DND-41 (cell line): ENCODE measurements around the gene PLPP1.
A peak's percentile ranks its signal among the peaks of the same experiment; 100 is the strongest.

Experiments
- ATAC-seq: fragments of 200-7000 bp; cut with Tn5 transposase; 3 replicates; pipeline ENCODE4 v1.9.1; 2021; ENCODE audit warnings: low read depth; ENCODE audit not compliant: insufficient read depth
- DNase-seq: peaks from one replicate; pipeline ENCODE4 v3.0.0-alpha.2; 2020
- H2AFZ ChIP-seq: 2 replicates; pipeline ENCODE4 v1.6.0; 2012; ENCODE audit warnings: low read depth, low read length
- H3K27ac ChIP-seq: 2 replicates; pipeline ENCODE4 v1.5.1; 2012; ENCODE audit warnings: low read length, inconsistent platforms
- H3K27me3 ChIP-seq: fragments of 200-600 bp; sonication (generic); 2 replicates; pipeline ENCODE4 v1.6.0; 2012; ENCODE audit warnings: low read length, mild to moderate bottlenecking, inconsistent platforms; ENCODE audit not compliant: insufficient read depth, poor library complexity
- H3K36me3 ChIP-seq: 2 replicates; pipeline ENCODE4 v1.5.1; 2012; ENCODE audit warnings: low read length, inconsistent platforms; ENCODE audit not compliant: insufficient read depth
- H3K4me1 ChIP-seq: 2 replicates; pipeline ENCODE4 v1.5.1; 2012; ENCODE audit warnings: mild to moderate bottlenecking, low read length; ENCODE audit not compliant: insufficient read depth
- H3K4me2 ChIP-seq: 2 replicates; pipeline ENCODE4 v1.6.0; 2012; ENCODE audit warnings: mild to moderate bottlenecking, moderate library complexity, low read length, inconsistent platforms; ENCODE audit not compliant: insufficient read depth
- H3K4me3 ChIP-seq, 2 experiments: fragments of 200-600 bp in 1 of 2; shearing (Covaris generic) in 1 of 2; 2 replicates each; pipeline ENCODE4 v1.5.1; 2012 to 2016; ENCODE audit warnings: inconsistent platforms in 2 of 2, low read length in 2 of 2, mild to moderate bottlenecking in 2 of 2, low read depth in 1 of 2, moderate library complexity in 1 of 2
- H3K79me2 ChIP-seq: 2 replicates; pipeline ENCODE4 v1.6.0; 2012; ENCODE audit warnings: low read length, inconsistent platforms; ENCODE audit not compliant: insufficient read depth
- H3K9ac ChIP-seq: 2 replicates; pipeline ENCODE4 v1.6.0; 2012; ENCODE audit warnings: low read depth, mild to moderate bottlenecking, inconsistent platforms, low read length, moderate library complexity
- H3K9me3 ChIP-seq: 2 replicates; pipeline ENCODE4 v1.5.1; 2012; ENCODE audit warnings: low read length, moderate library complexity, mild to moderate bottlenecking, inconsistent platforms; ENCODE audit not compliant: insufficient read depth, severe bottlenecking
- H4K20me1 ChIP-seq: 2 replicates; pipeline ENCODE4 v1.6.0; 2012; ENCODE audit warnings: low read length; ENCODE audit not compliant: insufficient read depth
- EZH2 ChIP-seq: IDR thresholded peaks from 3 replicates; pipeline ENCODE4 v1.6.1; 2012; ENCODE audit warnings: borderline replicate concordance, low read depth, mild to moderate bottlenecking, moderate library complexity, low read length, inconsistent platforms; ENCODE audit not compliant: severe bottlenecking
- TF ChIP-seq, protein P1 (sequence below): IDR thresholded peaks from 2 replicates; pipeline ENCODE4 v1.5.1; 2012; ENCODE audit warnings: borderline replicate concordance, low read length, moderate library complexity, mild to moderate bottlenecking; ENCODE audit not compliant: poor library complexity, severe bottlenecking; ENCODE audit errors: extremely low read depth

Gene PLPP1

GRCh38 chr5:55407059-55407684 lies 127.6 kb downstream of the PLPP1 start:
- peak; percentile 73; the same call in 2 of the 3 replicates for ATAC-seq
- TF ChIP-seq EZH2: no peak
- TF ChIP-seq, protein P1, sequence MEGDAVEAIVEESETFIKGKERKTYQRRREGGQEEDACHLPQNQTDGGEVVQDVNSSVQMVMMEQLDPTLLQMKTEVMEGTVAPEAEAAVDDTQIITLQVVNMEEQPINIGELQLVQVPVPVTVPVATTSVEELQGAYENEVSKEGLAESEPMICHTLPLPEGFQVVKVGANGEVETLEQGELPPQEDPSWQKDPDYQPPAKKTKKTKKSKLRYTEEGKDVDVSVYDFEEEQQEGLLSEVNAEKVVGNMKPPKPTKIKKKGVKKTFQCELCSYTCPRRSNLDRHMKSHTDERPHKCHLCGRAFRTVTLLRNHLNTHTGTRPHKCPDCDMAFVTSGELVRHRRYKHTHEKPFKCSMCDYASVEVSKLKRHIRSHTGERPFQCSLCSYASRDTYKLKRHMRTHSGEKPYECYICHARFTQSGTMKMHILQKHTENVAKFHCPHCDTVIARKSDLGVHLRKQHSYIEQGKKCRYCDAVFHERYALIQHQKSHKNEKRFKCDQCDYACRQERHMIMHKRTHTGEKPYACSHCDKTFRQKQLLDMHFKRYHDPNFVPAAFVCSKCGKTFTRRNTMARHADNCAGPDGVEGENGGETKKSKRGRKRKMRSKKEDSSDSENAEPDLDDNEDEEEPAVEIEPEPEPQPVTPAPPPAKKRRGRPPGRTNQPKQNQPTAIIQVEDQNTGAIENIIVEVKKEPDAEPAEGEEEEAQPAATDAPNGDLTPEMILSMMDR: peak; percentile 69

GRCh38 chr5:55406292-55406691 lies 128.5 kb downstream of the PLPP1 start:
- H3K79me2 ChIP-seq: no peaks in the 10 kb centered on the region
- H3K27ac ChIP-seq: no peak overlapping the region
- H3K9ac ChIP-seq: no peak overlapping the region
- no peaks in the 10 kb centered on the region for H3K27me3 ChIP-seq
- peaks cover 72% of the 10 kb centered on the region for H3K36me3 ChIP-seq
- H3K4me2 ChIP-seq: no peak overlapping the region
- ATAC-seq: no peak
- TF ChIP-seq EZH2: no peak
- TF ChIP-seq, protein P1: no peak
- H3K4me3 ChIP-seq: no peak overlapping the region
- H4K20me1 ChIP-seq: no peaks in the 10 kb centered on the region
- no peaks in the 10 kb centered on the region for H3K9me3 ChIP-seq
- DNase-seq: no peak
- H2AFZ ChIP-seq: no peak overlapping the region
- H3K4me1 ChIP-seq: no peaks in the 10 kb centered on the region

More at GRCh38 chr5:55407059-55407684, 127.6 kb downstream of the PLPP1 start:
- no peak overlapping the region for H3K27ac ChIP-seq
- H3K9me3 ChIP-seq: no peaks in the 10 kb centered on the region
- no peaks in the 10 kb centered on the region for H3K4me1 ChIP-seq
- H3K36me3 ChIP-seq: peaks cover 70% of the 10 kb centered on the region
- H4K20me1 ChIP-seq: no peaks in the 10 kb centered on the region
- no peak overlapping the region for H3K4me3 ChIP-seq
- H3K9ac ChIP-seq: no peak overlapping the region
- H2AFZ ChIP-seq: no peak overlapping the region
- no peaks in the 10 kb centered on the region for H3K79me2 ChIP-seq
- no peak overlapping the region for H3K4me2 ChIP-seq
- DNase-seq: peak; percentile 23
- no peaks in the 10 kb centered on the region for H3K27me3 ChIP-seq

- Histone ChIP-seq H3K36me3 (peaks cover 73% of the 10 kb centered on the region), H3K27me3 (no peaks in the 10 kb centered on the region), H2AFZ (no peak overlapping the region), H4K20me1 (no peaks in the 10 kb centered on the region), H3K4me2 (no peak overlapping the region), H3K79me2 (no peaks in the 10 kb centered on the region), H3K4me1 (no peaks in the 10 kb centered on the region), H3K27ac (no peak overlapping the region), H3K9me3 (no peaks in the 10 kb centered on the region), H3K9ac (no peak overlapping the region), H3K4me3 (no peak overlapping the region)
- no peak for ATAC-seq
- TF ChIP-seq, protein P1: peak; percentile 33
- TF ChIP-seq EZH2: no peak
- DNase-seq: no peak
Measured at GRCh38 chr5:55402199-55402598, 132.6 kb downstream of the PLPP1 start.

DNA sequence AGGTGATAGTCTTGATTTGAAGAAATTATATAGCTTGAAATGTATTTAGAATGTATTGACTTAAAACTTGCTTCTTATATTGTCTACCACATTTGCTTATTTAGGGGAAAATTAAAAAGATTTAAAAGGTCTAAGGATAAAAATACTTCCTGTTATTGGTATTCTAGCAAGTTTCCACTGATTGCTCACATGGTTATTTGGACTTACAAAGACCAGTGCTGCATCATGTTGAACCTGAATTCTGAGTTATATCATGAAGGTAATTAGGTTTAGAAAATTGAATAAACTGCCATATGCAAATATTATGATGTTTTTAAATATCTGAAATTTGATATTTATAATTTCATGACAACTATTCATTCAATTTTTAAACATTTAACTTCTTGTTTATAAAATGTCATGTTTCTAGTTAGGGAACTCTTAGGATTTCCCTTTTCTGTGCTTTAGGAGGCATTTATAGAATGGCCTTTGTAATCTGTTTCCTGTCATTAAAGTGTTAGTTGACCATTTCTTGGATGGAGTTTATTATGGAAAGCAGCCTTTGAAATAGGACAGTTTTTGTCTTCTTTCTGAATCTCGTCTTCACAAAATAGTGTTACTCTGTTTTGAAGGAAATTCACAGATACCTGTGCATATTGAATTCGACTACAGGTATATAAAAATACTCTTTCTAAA lies 141.1 kb downstream of the PLPP1 start:
- Histone ChIP-seq H3K79me2 (no peaks in the 10 kb centered on the region), H3K4me1 (no peaks in the 10 kb centered on the region), H4K20me1 (no peaks in the 10 kb centered on the region), H3K27me3 (no peaks in the 10 kb centered on the region), H3K36me3 (peaks cover 52% of the 10 kb centered on the region), H3K4me3 (no peak overlapping the region), H2AFZ (no peak overlapping the region), H3K9ac (no peak overlapping the region), H3K4me2 (no peak overlapping the region), H3K9me3 (peaks cover 11% of the 10 kb centered on the region), H3K27ac (no peak overlapping the region)
- DNase-seq: no peak
- TF ChIP-seq, protein P1: no peak
- no peak for TF ChIP-seq EZH2
- ATAC-seq: no peak
